Measurements from ENCODE around the gene KLK1. TPM values are rescaled to one million over a fixed set of nuclear protein-coding genes. Genes with fewer than 3 reads are reported as not detected.
"Not testable (repeated sequence)": the region's sequence is repeated elsewhere in the genome, so short reads cannot be mapped to it uniquely, and the experiment has no call there.

KLK1 gene
- total and polyA plus RNA-seq, 9 donors = 0.15 to 0.54 (median 0.28) TPM; not detected in 1

GRCh38 chr19:50793558-50794065, 30.0 kb downstream of the KLK1 start:
- H3K36me3 ChIP-seq (ENCODE audit: control insufficient read depth, insufficient read depth, low read length) = peaks cover 31% of the 10 kb centered on the region
- no peaks in the 10 kb centered on the region for H3K9me3 ChIP-seq (replicated peaks; ENCODE audit: control insufficient read depth, low read depth, low read length)
- H3K4me1 ChIP-seq (ENCODE audit: control insufficient read depth, insufficient read depth, low read length) = no peaks in the 10 kb centered on the region
- no peak for DNase-seq
- 69% methylated on average over 5 of the region's 11 CpGs for WGBS (ENCODE audit: insufficient coverage)
- no peak overlapping the region for H3K27ac ChIP-seq (ENCODE audit: low read length)
- no peak overlapping the region for H3K4me3 ChIP-seq (ENCODE audit: low read length)
- H3K27me3 ChIP-seq (ENCODE audit: control insufficient read depth, insufficient read depth, low read length) = no peaks in the 10 kb centered on the region

- no peak for DNase-seq
- H3K4me3 ChIP-seq (ENCODE audit: low read length) = no peak overlapping the region
- no peaks in the 10 kb centered on the region for H3K4me1 ChIP-seq (ENCODE audit: control insufficient read depth, insufficient read depth, low read length)
- peaks cover 20% of the 10 kb centered on the region for H3K36me3 ChIP-seq (ENCODE audit: control insufficient read depth, insufficient read depth, low read length)
- no peak overlapping the region for H3K27ac ChIP-seq (ENCODE audit: low read length)
- no peaks in the 10 kb centered on the region for H3K27me3 ChIP-seq (ENCODE audit: control insufficient read depth, insufficient read depth, low read length)
- H3K9me3 ChIP-seq (replicated peaks; ENCODE audit: control insufficient read depth, low read depth, low read length) = no peaks in the 10 kb centered on the region
- 85% methylated on average over 6 of the region's 13 CpGs for WGBS (ENCODE audit: insufficient coverage)
Measured at GRCh38 chr19:50792272-50793250, 31.0 kb downstream of the KLK1 start.

GRCh38 chr19:50791594-50792271, 31.9 kb downstream of the KLK1 start:
- Histone ChIP-seq H3K4me1 (ENCODE audit: control insufficient read depth, insufficient read depth, low read length) (no peaks in the 10 kb centered on the region), H3K27me3 (ENCODE audit: control insufficient read depth, insufficient read depth, low read length) (no peaks in the 10 kb centered on the region), H3K9me3 (replicated peaks; ENCODE audit: control insufficient read depth, low read depth, low read length) (no peaks in the 10 kb centered on the region), H3K27ac (ENCODE audit: low read length) (no peak overlapping the region), H3K36me3 (ENCODE audit: control insufficient read depth, insufficient read depth, low read length) (peaks cover 13% of the 10 kb centered on the region), H3K4me3 (ENCODE audit: low read length) (no peak overlapping the region)
- DNase-seq = no peak
- WGBS (ENCODE audit: insufficient coverage) = 75% methylated on average over 47 of the region's 47 CpGs

- Histone ChIP-seq H3K27ac (ENCODE audit: low read length) (no peak overlapping the region), H3K9me3 (replicated peaks; ENCODE audit: control insufficient read depth, low read depth, low read length) (no peaks in the 10 kb centered on the region), H3K4me1 (ENCODE audit: control insufficient read depth, insufficient read depth, low read length) (no peaks in the 10 kb centered on the region), H3K4me3 (ENCODE audit: low read length) (no peak overlapping the region), H3K36me3 (ENCODE audit: control insufficient read depth, insufficient read depth, low read length) (peaks cover 8% of the 10 kb centered on the region), H3K27me3 (ENCODE audit: control insufficient read depth, insufficient read depth, low read length) (no peaks in the 10 kb centered on the region)
- WGBS (ENCODE audit: insufficient coverage) = 78% methylated on average over 6 of the region's 6 CpGs
- no peak for DNase-seq
Measured at GRCh38 chr19:50790922-50791467, 32.6 kb downstream of the KLK1 start.

GRCh38 chr19:50790396-50790795, 33.2 kb downstream of the KLK1 start, which contains the start of gene ACP4:
Gene ACP4, plus strand, starts transcription at chr19:50790415. Its CDS starts 0 bp downstream, at chr19:50790415.
- Histone ChIP-seq H3K9me3 (replicated peaks; ENCODE audit: control insufficient read depth, low read depth, low read length) (no peaks in the 10 kb centered on the region), H3K27me3 (ENCODE audit: control insufficient read depth, insufficient read depth, low read length) (no peaks in the 10 kb centered on the region), H3K36me3 (ENCODE audit: control insufficient read depth, insufficient read depth, low read length) (peaks cover 4% of the 10 kb centered on the region), H3K4me3 (ENCODE audit: low read length) (no peak within 1 kb of the TSS), H3K27ac (ENCODE audit: low read length) (no peak within 1 kb of the TSS), H3K4me1 (ENCODE audit: control insufficient read depth, insufficient read depth, low read length) (no peaks in the 10 kb centered on the region)
- no peak for DNase-seq
- 87% methylated on average over 8 of the region's 15 CpGs for WGBS (ENCODE audit: insufficient coverage)

- Histone ChIP-seq H3K27ac (ENCODE audit: low read length) (no peak overlapping the region), H3K27me3 (ENCODE audit: control insufficient read depth, insufficient read depth, low read length) (peaks cover 22% of the 10 kb centered on the region), H3K4me1 (ENCODE audit: control insufficient read depth, insufficient read depth, low read length) (peaks cover 3% of the 10 kb centered on the region), H3K4me3 (ENCODE audit: low read length) (no peak overlapping the region), H3K36me3 (ENCODE audit: control insufficient read depth, insufficient read depth, low read length) (no peaks in the 10 kb centered on the region), H3K9me3 (replicated peaks; ENCODE audit: control insufficient read depth, low read depth, low read length) (no peaks in the 10 kb centered on the region)
- 77% methylated on average over 11 of the region's 12 CpGs for WGBS (ENCODE audit: insufficient coverage)
- DNase-seq = no peak
Measured at GRCh38 chr19:50785329-50785728, 38.3 kb downstream of the KLK1 start.

GRCh38 chr19:50784710-50785109, 38.9 kb downstream of the KLK1 start:
- WGBS (ENCODE audit: insufficient coverage) = 88% methylated on average over 3 of the region's 3 CpGs
- H3K4me3 ChIP-seq (ENCODE audit: low read length) = no peak overlapping the region
- H3K36me3 ChIP-seq (ENCODE audit: control insufficient read depth, insufficient read depth, low read length) = no peaks in the 10 kb centered on the region
- no peak for DNase-seq
- H3K9me3 ChIP-seq (replicated peaks; ENCODE audit: control insufficient read depth, low read depth, low read length) = no peaks in the 10 kb centered on the region
- H3K27ac ChIP-seq (ENCODE audit: low read length) = no peak overlapping the region
- peaks cover 3% of the 10 kb centered on the region for H3K4me1 ChIP-seq (ENCODE audit: control insufficient read depth, insufficient read depth, low read length)
- peaks cover 28% of the 10 kb centered on the region for H3K27me3 ChIP-seq (ENCODE audit: control insufficient read depth, insufficient read depth, low read length)

GRCh38 chr19:50783848-50784152, 39.8 kb downstream of the KLK1 start:
- not testable (repeated sequence) for DNase-seq; H3K4me3 ChIP-seq (ENCODE audit: low read length); H3K27ac ChIP-seq (ENCODE audit: low read length); H3K4me1 ChIP-seq (ENCODE audit: control insufficient read depth, insufficient read depth, low read length); H3K9me3 ChIP-seq (replicated peaks; ENCODE audit: control insufficient read depth, low read depth, low read length); H3K36me3 ChIP-seq (ENCODE audit: control insufficient read depth, insufficient read depth, low read length)
- peaks cover 37% of the 10 kb centered on the region for H3K27me3 ChIP-seq (ENCODE audit: control insufficient read depth, insufficient read depth, low read length)
- no CpG with 5 or more reads among the region's 8 CpGs for WGBS (ENCODE audit: insufficient coverage)

GRCh38 chr19:50780753-50781435, 42.7 kb downstream of the KLK1 start:
- Histone ChIP-seq H3K4me1 (ENCODE audit: control insufficient read depth, insufficient read depth, low read length) (peaks cover 6% of the 10 kb centered on the region), H3K9me3 (replicated peaks; ENCODE audit: control insufficient read depth, low read depth, low read length) (no peaks in the 10 kb centered on the region), H3K4me3 (ENCODE audit: low read length) (no peak overlapping the region), H3K27ac (ENCODE audit: low read length) (no peak overlapping the region), H3K27me3 (ENCODE audit: control insufficient read depth, insufficient read depth, low read length) (peaks cover 59% of the 10 kb centered on the region), H3K36me3 (ENCODE audit: control insufficient read depth, insufficient read depth, low read length) (no peaks in the 10 kb centered on the region)
- no peak for DNase-seq
- WGBS (ENCODE audit: insufficient coverage) = 66% methylated on average over 9 of the region's 16 CpGs

Measured in muscle of leg (tissue), 11 donors.